Measurements from ENCODE around the gene ADARB1.

Gene ADARB1

GRCh38 chr21:45220714-45221490, 146.5 kb downstream of the ADARB1 start:
- TF ChIP-seq, protein P1, sequence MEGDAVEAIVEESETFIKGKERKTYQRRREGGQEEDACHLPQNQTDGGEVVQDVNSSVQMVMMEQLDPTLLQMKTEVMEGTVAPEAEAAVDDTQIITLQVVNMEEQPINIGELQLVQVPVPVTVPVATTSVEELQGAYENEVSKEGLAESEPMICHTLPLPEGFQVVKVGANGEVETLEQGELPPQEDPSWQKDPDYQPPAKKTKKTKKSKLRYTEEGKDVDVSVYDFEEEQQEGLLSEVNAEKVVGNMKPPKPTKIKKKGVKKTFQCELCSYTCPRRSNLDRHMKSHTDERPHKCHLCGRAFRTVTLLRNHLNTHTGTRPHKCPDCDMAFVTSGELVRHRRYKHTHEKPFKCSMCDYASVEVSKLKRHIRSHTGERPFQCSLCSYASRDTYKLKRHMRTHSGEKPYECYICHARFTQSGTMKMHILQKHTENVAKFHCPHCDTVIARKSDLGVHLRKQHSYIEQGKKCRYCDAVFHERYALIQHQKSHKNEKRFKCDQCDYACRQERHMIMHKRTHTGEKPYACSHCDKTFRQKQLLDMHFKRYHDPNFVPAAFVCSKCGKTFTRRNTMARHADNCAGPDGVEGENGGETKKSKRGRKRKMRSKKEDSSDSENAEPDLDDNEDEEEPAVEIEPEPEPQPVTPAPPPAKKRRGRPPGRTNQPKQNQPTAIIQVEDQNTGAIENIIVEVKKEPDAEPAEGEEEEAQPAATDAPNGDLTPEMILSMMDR (IDR thresholded peaks at IDR 0.05; ENCODE audit: borderline replicate concordance, insufficient read depth, low read depth, low read length): no peak
- H3K4me3 ChIP-seq (ENCODE audit: low read depth, low read length): no peak overlapping the region

DNA sequence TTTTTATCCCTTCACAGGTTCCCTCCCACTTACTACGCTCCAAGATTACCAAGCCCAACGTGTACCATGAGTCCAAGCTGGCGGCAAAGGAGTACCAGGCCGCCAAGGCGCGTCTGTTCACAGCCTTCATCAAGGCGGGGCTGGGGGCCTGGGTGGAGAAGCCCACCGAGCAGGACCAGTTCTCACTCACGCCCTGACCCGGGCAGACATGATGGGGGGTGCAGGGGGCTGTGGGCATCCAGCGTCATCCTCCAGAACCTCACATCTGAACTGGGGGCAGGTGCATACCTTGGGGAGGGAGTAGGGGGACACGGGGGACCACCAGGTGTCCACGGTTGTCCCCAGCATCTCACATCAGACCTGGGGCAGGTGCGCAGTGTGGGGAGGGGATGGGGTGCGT, 147.6 kb downstream of the ADARB1 start:
- TF ChIP-seq, protein P1 (IDR thresholded peaks at IDR 0.05; ENCODE audit: borderline replicate concordance, insufficient read depth, low read depth, low read length): no peak

DNA sequence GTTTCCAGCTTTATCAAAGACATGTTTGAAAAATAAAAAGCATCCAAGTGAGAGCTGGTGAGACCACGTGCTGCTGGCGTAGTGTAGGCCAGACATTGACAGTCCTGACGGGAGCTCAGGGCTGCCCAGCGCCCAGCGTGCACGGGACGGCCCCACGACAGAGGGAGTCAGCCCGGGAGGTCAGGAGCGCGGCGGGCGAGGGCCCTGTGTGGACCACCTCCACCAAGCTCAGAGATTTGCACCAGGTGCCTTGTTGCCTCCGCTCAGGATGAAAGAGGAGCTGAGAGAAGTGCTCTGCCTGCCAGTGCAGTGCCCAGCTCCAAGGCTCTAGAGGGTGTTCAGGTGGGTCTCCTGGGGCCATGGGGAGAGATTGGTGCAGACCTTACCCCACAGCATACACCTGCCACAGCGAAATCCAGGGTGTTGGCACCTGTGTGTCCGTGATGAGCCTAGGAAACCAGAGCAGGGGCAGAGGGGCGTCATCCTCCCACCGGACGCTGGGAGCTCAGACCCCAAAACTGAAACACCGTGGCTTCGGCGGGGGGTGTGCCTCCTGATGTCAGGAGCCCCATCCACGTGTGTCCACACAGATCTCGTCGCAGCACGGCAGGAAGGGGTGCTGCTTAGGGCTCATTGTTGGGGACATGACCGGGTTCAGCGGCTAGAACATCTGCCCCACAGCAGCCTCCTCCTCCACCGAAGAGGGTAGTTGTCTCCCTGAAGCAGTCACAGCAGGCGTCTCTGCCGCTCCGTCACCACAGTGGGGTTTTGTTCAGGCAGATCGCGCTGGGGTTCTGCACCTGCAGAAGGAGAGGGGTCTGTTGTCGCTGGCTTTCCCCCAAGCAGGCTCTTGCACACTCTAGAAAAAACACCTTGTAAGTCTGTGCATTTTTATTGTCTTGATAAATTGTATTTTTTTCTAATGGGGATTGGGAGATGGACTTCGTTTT, 149.1 kb downstream of the ADARB1 start:
- TF ChIP-seq, protein P1 (IDR thresholded peaks at IDR 0.05; ENCODE audit: borderline replicate concordance, insufficient read depth, low read depth, low read length): no peak
- no peak overlapping the region for H3K4me3 ChIP-seq (ENCODE audit: low read depth, low read length)

More for the DNA sequence above, 147.6 kb downstream of the ADARB1 start:
- no peak overlapping the region for H3K4me3 ChIP-seq (ENCODE audit: low read depth, low read length)

DNA sequence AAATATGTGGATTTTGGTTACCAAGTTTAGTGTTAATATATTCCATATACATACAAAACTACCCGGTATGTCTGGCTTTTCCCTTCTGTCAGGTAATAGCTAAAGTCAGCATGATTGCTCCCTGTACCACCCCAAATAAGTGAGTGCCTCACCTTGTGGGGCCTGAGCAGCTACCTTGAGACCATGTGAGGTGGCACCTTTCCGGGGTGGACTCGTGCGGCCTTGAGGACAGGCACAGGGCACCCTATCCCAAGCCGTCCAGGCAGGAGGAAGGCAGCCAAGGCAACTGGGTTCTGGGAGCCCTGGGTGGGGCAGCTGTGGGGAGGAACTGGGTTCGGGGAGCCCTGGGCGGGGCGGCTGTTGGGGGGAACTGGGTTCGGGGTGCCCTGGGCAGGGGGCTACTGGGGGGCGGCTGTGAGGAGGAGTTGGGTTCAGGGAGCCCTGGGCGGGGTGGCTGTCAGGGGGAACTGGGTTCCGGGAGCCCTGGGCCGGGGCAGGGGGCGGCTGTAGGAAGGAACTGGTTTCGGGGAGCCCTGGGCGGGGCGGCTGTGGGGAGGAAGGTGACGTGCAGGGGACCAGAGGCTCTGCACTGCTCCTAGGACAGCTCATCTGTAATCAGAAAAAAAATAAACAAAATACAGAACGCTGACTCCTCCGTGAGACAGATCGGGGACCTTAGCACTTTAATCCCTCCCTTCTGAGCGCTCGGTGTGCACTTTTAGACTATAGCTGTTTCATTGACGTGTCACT, 150.0 kb downstream of the ADARB1 start:
- H3K4me3 ChIP-seq (ENCODE audit: low read depth, low read length): no peak overlapping the region
- TF ChIP-seq, protein P1 (IDR thresholded peaks at IDR 0.05; ENCODE audit: borderline replicate concordance, insufficient read depth, low read depth, low read length): no peak

GRCh38 chr21:45225041-45225740, 150.8 kb downstream of the ADARB1 start:
- TF ChIP-seq, protein P1 (IDR thresholded peaks at IDR 0.05; ENCODE audit: borderline replicate concordance, insufficient read depth, low read depth, low read length): no peak
- no peak overlapping the region for H3K4me3 ChIP-seq (ENCODE audit: low read depth, low read length)

GRCh38 chr21:45225741-45226327, 151.5 kb downstream of the ADARB1 start:
- TF ChIP-seq, protein P1 (IDR thresholded peaks at IDR 0.05; ENCODE audit: borderline replicate concordance, insufficient read depth, low read depth, low read length): no peak
- H3K4me3 ChIP-seq (ENCODE audit: low read depth, low read length): no peak overlapping the region

Data from GM12875 (cell line).